ENCODE data around the gene TINCR.
A peak's percentile ranks its signal among the peaks of the same experiment; 100 is the strongest.

GRCh38 chr19:5547881-5548280 lies 19.9 kb downstream of the TINCR start:
- TF ChIP-seq, protein P1, sequence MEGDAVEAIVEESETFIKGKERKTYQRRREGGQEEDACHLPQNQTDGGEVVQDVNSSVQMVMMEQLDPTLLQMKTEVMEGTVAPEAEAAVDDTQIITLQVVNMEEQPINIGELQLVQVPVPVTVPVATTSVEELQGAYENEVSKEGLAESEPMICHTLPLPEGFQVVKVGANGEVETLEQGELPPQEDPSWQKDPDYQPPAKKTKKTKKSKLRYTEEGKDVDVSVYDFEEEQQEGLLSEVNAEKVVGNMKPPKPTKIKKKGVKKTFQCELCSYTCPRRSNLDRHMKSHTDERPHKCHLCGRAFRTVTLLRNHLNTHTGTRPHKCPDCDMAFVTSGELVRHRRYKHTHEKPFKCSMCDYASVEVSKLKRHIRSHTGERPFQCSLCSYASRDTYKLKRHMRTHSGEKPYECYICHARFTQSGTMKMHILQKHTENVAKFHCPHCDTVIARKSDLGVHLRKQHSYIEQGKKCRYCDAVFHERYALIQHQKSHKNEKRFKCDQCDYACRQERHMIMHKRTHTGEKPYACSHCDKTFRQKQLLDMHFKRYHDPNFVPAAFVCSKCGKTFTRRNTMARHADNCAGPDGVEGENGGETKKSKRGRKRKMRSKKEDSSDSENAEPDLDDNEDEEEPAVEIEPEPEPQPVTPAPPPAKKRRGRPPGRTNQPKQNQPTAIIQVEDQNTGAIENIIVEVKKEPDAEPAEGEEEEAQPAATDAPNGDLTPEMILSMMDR (IDR thresholded peaks at IDR 0.05; ENCODE audit: extremely low read depth in 1 of 2, insufficient read depth in 1 of 2, low read depth in 1 of 2, low read length in 2 of 2), result peak; percentile 33 to 46
- TF ChIP-seq MYC (IDR thresholded peaks at IDR 0.05; ENCODE audit: low read depth, low read length) (no peak), POLR2A (IDR thresholded peaks at IDR 0.05; ENCODE audit: low read depth, low read length) (no peak), EZH2 (IDR thresholded peaks at IDR 0.05; ENCODE audit: borderline replicate concordance, low read depth, low read length, severe bottlenecking) (no peak), JUN (IDR thresholded peaks at IDR 0.05; ENCODE audit: borderline replicate concordance, insufficient read depth, insufficient read length, low read depth) (no peak), MAX (IDR thresholded peaks at IDR 0.05; ENCODE audit: insufficient read depth, insufficient read length) (no peak), POLR2AphosphoS5 (IDR thresholded peaks at IDR 0.05; ENCODE audit: insufficient read depth, low read depth, low read length) (no peak)

All from endothelial cell of umbilical vein (primary cell).